Brain microvascular endothelial cell (primary cell): ENCODE data around the gene HOXD9.
A peak's percentile ranks its signal among the peaks of the same experiment; 100 is the strongest.

Source experiments
- DNase-seq: peaks from one replicate; pipeline ENCODE4 v3.0.0-alpha.2; 2020
- H3K27ac ChIP-seq: fragments of 250-450 bp; sonication (Bioruptor Pico); 2 replicates; pipeline ENCODE4 v1.5.1; 2020; ENCODE audit warnings: mild to moderate bottlenecking, moderate library complexity
- H3K27me3 ChIP-seq: fragments of 250-450 bp; sonication (Bioruptor Pico); replicated peaks from 2 replicates; pipeline ENCODE4 v1.5.1; 2020; ENCODE audit warnings: mild to moderate bottlenecking
- H3K36me3 ChIP-seq: fragments of 250-450 bp; sonication (Bioruptor Pico); replicated peaks from 2 replicates; pipeline ENCODE4 v1.5.1; 2020; ENCODE audit warnings: mild to moderate bottlenecking
- H3K4me3 ChIP-seq: 2 replicates; pipeline ENCODE4 v1.5.1; 2011; ENCODE audit warnings: low read depth, mild to moderate bottlenecking, control low read depth, low read length, moderate library complexity
- CTCF ChIP-seq: IDR thresholded peaks from 2 replicates; pipeline ENCODE4 v1.5.1; 2011; ENCODE audit warnings: low read depth, mild to moderate bottlenecking, moderate library complexity, low read length, control low read depth, inconsistent platforms; ENCODE audit errors: missing control alignments
- in situ Hi-C: cut with HindIII; loops from 2 replicates; pipeline ENCODE4 v1.10.0; 2017; ENCODE audit warnings: low sequenced_read_pairs, low pct_ligation_motif_present

Gene HOXD9

GRCh38 chr2:176096986-176097819, 25.3 kb upstream of the HOXD9 start:
- H3K36me3 ChIP-seq, result no peaks in the 10 kb centered on the region
- no peak overlapping the region for H3K4me3 ChIP-seq
- no peak overlapping the region for H3K27ac ChIP-seq
- H3K27me3 ChIP-seq, result peaks cover 99% of the 10 kb centered on the region
- TF ChIP-seq CTCF, result peak; percentile 87
- in situ Hi-C loops, result loop anchor here (10.0 kb wide), 1 partner anchor 732 kb away; no protein-coding TSS in a partner anchor
- peak; percentile 45 for DNase-seq

GRCh38 chr2:176097820-176098365, 24.6 kb upstream of the HOXD9 start:
- in situ Hi-C loops, result loop anchor here (10.0 kb wide), 1 partner anchor 733 kb away; no protein-coding TSS in a partner anchor
- no peak for DNase-seq
- Histone ChIP-seq H3K4me3 (no peak overlapping the region), H3K36me3 (no peaks in the 10 kb centered on the region), H3K27ac (no peak overlapping the region), H3K27me3 (peaks cover 100% of the 10 kb centered on the region)
- no peak for TF ChIP-seq CTCF

GRCh38 chr2:176098366-176099158, 24.0 kb upstream of the HOXD9 start:
- TF ChIP-seq CTCF, result no peak
- no peak overlapping the region for H3K27ac ChIP-seq
- no peak overlapping the region for H3K4me3 ChIP-seq
- DNase-seq, result no peak
- no peaks in the 10 kb centered on the region for H3K36me3 ChIP-seq
- peaks cover 97% of the 10 kb centered on the region for H3K27me3 ChIP-seq
- in situ Hi-C loops, result loop anchor here (10.0 kb wide), 1 partner anchor 734 kb away; no protein-coding TSS in a partner anchor

GRCh38 chr2:176099159-176099727, 23.3 kb upstream of the HOXD9 start:
- H3K4me3 ChIP-seq, result no peak overlapping the region
- no peak overlapping the region for H3K27ac ChIP-seq
- in situ Hi-C loops, result loop anchor here (10.0 kb wide), 1 partner anchor 734 kb away; no protein-coding TSS in a partner anchor
- DNase-seq, result no peak
- TF ChIP-seq CTCF, result no peak
- H3K27me3 ChIP-seq, result peaks cover 97% of the 10 kb centered on the region
- H3K36me3 ChIP-seq, result no peaks in the 10 kb centered on the region

GRCh38 chr2:176099728-176100546, 22.6 kb upstream of the HOXD9 start, which contains the start of gene HOXD12:
Gene HOXD12, plus strand, starts transcription at chr2:176099795. Its CDS starts 7 bp downstream, at chr2:176099802.
- H3K36me3 ChIP-seq, result no peaks in the 10 kb centered on the region
- TF ChIP-seq CTCF, result no peak
- no peak for DNase-seq
- H3K27ac ChIP-seq, result no peak within 1 kb of the TSS
- H3K27me3 ChIP-seq, result peaks cover 97% of the 10 kb centered on the region
- H3K4me3 ChIP-seq, result no peak within 1 kb of the TSS
- in situ Hi-C loops, result loop anchor here (10.0 kb wide), 1 partner anchor 735 kb away; no protein-coding TSS in a partner anchor
